GM12872 (cell line): ENCODE measurements around the gene HMCN2.

ENCODE experiments used
- TF ChIP-seq, protein P1 (sequence below): IDR thresholded peaks from 3 replicates; pipeline ENCODE4 v1.5.1; 2011; ENCODE audit warnings: low read depth, mild to moderate bottlenecking, low read length, moderate library complexity; ENCODE audit not compliant: insufficient read depth

Gene HMCN2

DNA sequence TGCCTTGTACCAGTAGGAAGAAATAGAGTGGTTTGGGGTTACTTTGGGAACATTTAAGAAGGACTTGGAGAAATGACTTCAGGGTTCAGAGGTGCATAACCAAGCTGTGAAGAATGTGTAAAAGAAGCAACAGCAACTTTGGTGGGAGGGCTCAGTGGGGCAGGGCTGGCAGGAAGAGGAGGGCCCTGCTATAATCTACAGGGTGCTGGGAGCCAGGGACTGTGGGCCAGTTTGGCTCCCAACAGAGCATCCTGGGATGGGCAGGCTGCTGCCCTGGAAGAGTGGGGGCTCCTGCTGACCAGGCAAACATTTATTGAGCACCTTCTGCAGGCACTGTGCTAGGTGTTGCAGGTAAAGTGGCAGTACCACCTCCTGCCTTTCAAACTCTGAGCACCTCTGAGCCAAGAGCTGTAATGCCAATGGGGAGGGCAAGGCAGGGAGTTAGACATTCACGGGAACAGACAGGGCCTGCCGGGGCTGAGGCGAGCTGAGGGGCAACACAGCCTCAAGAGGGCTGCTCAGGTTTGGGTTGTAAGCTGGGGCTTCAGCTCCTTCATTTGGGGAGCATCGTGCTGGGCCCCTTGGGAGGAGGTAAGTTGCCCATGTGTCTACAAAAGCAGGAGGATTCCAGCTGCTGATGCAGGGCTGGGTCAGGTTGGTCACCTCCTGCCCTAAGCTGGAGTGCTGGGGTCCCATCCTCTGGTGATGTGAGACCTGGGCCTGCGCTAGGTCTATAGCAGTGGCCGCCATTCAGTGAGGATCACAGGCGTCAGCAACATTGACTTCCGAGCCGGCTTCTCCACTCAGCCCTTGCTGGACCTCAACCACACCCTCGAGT lies 30.6 kb downstream of the HMCN2 start:
- TF ChIP-seq, protein P1, sequence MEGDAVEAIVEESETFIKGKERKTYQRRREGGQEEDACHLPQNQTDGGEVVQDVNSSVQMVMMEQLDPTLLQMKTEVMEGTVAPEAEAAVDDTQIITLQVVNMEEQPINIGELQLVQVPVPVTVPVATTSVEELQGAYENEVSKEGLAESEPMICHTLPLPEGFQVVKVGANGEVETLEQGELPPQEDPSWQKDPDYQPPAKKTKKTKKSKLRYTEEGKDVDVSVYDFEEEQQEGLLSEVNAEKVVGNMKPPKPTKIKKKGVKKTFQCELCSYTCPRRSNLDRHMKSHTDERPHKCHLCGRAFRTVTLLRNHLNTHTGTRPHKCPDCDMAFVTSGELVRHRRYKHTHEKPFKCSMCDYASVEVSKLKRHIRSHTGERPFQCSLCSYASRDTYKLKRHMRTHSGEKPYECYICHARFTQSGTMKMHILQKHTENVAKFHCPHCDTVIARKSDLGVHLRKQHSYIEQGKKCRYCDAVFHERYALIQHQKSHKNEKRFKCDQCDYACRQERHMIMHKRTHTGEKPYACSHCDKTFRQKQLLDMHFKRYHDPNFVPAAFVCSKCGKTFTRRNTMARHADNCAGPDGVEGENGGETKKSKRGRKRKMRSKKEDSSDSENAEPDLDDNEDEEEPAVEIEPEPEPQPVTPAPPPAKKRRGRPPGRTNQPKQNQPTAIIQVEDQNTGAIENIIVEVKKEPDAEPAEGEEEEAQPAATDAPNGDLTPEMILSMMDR: no peak

DNA sequence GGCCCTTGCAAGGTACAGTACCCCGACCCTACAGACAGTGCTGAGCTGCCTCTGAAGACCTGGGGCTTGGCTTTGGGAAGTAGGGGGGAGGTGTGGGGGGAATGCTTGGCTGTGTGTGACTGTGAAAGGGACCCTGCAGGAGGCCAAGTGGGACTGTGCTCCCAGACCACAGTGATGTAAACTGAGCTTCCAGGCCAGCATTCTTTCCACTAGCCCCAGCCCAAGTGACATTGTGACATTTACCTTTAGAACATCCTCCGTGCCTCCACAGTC lies 31.2 kb downstream of the HMCN2 start:
- TF ChIP-seq, protein P1: no peak

DNA sequence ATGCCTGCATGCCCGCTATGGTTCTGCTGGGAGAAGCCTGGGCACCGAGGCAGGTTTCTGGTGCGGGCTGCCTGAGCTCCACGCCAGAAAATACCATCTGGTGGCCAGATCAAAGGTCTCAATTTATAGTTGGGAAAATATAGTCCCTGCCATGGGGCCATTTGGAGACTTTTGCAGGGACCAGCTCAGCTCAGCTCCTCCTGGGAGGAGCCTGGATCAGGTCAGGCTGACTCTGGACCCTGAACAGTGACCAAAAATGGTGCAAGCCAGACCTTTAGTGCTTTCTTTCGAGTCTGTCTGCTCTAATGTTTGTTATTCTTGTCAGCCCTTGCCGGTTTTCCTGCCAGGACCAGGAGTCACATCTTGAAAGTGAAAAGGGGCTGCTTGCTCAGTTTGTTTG lies 31.8 kb downstream of the HMCN2 start:
- TF ChIP-seq, protein P1: no peak

DNA sequence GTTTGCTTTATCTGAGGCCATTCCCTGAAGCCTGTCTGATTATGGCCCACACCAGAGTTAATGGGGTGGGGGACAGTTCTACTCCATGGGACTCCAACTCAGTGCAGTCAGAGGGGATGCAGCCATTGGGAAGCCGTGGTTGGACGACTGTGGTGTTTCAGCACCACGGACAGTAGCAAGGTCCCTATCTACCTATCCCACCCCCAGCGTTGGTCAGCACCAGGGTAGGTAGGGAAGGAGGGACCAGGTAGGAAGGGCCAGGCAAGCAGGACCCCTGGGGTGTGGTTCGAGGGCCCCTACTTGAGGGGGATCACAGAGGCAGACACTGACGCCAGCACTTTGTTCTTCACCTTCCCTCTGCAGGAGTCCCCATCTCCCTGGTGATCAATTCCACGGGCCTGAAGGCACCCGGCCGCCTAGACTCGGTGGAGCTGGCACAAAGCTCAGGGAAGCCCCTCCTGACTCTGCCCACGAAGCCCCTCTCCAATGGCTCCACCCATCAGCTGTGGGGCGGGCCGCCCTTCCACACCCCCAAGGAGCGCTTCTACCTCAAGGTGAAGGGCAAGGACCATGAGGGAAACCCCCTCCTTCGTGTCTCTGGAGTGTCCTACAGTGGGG lies 33.2 kb downstream of the HMCN2 start:
- TF ChIP-seq, protein P1: no peak

DNA sequence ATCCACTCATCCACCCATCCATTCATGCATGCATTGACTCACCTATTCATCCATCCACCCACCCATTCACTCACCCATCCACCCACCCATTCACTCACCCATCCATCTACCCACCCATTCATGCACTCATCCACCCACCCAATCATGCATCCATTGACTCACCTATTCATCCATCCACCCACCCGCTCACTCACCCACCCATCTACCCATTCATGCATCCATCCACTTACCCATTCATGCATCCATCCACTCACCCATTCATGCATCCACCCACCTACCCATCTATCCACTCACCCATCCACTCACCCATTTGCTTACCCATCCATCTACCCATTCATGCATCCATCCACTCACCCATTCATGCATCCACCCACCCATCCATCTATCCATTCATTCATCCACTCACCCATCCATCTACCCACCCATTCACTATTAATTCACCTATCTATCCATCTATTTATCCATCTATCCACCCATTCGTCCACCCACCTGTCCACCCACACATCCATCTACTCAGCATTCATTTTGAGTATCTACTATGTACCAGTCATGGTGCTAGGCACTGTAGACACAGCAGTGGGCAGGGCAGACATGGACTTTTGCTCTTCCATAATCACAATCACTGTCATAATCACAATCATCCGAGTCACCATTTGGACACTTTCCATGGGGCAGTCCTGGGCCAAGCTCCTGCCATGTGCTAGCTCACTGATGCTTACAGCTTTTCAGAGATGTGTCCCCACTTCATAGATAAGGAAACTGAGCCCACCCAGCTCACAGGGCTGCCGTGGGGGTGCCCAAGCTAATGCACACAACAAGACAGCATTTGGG lies 34.4 kb downstream of the HMCN2 start:
- TF ChIP-seq, protein P1: no peak

DNA sequence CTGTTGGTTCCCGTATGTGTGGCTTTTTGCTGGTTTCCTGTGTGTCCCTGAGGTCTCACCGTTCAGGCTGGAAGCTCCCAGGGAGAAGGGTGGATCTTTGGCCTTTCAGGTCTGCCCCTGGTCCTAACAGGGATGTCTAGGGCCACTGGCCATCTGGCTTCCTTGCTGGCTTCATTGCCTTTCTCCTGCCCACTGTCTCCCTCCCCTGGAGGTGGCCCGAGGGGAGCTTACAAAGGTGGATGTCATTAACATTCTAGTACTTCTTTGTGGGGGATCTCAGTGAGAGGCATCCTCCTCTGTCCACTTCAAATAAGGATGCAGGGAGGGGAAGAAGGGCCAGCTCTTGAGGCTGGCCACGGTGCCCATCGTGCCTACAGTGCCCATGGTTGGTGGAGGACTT lies 35.2 kb downstream of the HMCN2 start:
- TF ChIP-seq, protein P1: no peak
